ENCODE data around the gene SORCS2. TPM values are rescaled to one million over a fixed set of nuclear protein-coding genes. Genes with fewer than 3 reads are reported as not detected.

SORCS2 gene
- total RNA-seq, 1 experiment from 2014 or later: 0.91 TPM

DNA sequence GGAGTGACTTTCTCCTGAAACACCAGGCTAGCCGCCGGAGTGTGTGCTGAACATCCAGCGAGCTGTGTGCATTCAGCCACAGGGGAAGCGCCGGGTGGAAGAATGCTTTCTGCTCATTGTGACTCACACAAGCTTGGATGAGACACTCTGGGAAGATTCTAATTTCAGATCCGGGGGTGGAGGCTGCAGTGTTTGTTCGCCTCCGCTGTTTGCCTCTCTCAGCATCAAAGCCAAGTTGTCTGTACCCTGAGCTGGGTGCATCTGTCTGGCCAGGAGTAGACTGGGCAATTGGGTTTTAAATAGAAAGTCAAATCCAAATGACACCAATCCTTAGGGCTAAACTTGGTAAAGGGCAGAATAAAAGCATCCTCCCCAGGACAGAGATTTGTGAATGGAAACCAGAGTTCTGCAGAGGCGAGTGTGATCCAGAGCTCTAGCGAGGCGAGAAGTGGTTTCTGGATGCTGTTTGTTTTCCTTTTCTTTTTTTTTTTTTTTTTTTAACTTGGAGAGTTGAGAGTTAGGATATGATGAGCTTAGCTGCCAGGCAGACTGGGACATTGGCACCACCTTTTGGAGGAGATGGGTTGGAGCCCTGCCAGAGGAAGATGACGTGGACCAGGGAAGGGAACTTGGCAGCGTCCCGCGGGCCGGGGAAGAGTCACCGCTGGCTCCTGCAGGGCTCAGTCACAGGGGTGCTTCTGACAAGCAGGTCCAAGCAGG is 438.4 kb downstream of the SORCS2 start:
- peak; percentile 87 for DNase-seq (ENCODE audit: low read depth)

DNA sequence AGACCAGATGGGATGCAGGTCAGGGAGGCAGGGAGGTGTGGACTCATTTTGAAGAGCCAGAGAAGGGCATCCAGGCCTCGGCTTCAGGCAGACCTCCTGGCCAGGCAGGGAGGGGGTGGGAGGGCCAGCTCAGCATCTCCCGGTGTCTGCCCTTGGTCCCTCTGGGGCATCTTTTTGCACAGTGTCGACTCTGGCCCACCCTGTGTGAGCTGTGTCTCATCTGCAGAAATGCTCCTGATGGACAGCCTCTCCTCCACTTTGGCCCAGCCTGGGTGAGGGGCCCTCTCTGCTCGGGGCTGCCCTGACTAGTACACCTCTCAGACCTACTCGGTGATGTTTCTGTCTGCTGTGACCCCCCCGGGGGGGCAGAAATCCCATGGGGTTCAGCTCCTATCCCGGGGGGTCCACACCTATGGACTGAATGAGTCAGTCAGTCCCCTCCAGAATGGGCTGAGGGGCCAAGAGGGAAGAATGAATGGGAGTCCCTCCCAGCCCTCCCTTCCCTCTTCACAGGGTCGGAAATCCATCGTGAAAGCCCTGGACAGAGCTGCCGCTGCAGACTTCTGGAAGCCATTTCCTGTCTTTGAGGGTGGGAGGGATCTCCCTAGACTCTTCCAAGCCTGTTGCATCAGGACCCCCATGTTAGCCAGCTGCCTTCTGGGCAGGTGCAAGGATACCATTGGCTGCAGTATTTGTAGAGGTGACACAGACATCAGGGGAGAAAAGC is 439.1 kb downstream of the SORCS2 start:
- DNase-seq (ENCODE audit: low read depth): no peak

DNA sequence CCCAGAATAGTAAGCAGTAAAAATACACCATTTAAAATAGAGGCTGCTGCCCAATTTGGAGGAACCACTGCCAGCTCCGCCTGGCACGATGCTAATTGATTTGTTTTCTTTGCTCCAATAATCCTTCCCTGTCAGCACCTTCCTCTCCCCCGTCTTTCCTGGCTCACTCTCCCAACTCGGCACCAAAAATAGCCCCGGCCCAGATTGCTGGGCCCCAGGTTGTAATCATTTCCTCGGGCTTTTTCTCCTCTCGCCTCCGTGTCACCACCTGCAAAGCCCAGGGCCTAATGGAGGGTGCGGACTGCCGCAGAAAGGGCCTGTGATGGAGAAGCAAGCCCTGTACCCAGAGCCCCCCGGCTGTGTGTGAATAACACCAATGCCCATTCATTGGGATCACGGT is 440.0 kb downstream of the SORCS2 start:
- DNase-seq (ENCODE audit: low read depth): no peak

DNA sequence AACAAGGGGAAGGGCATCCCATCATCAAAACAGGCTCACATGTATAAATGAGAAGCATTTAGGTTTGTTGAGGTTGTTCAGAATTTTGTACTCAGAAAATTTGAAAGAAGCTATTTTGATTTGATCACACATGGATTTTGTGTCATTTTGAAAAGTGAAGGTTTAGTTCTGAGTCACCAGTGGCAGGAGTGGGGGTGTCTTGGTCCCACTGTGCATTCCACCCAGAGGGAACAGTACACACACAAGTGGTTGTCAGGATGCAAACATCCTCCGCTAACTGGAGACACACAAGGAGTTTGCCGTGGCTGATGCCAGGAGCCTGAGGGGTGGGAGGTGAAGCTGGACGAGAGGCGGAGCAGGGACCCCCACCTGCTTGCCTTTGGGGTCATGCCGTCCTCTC is 440.6 kb downstream of the SORCS2 start:
- DNase-seq (ENCODE audit: low read depth): no peak

DNA sequence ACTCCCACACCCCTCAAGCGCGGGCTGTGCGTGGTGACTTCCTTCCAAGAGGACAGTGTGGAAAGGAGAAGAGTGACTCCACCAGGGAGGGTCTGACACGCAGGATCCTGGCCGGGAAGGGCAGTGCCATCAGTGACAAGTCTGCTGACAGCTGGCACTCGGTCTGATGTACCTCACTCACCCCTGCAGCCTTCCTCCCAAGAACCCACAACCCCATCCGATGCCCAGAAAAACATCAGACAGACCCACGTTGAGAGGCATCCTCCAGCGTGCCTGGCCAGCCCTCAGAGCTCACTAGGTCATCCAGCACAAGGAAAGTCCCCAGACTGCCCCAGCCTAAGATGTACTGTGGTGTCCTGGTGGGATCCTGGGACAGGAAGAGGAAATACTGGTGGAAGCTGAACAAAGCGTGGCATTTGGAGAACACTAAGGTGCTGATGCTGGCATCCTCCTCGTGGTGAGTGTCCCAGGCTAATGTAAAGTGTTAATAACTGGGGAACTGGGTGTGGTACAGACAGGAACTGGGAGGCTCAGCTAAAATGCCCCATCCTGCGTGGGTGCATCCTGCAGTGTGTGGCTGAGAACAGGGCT is 442.4 kb downstream of the SORCS2 start:
- DNase-seq (ENCODE audit: low read depth): no peak

DNA sequence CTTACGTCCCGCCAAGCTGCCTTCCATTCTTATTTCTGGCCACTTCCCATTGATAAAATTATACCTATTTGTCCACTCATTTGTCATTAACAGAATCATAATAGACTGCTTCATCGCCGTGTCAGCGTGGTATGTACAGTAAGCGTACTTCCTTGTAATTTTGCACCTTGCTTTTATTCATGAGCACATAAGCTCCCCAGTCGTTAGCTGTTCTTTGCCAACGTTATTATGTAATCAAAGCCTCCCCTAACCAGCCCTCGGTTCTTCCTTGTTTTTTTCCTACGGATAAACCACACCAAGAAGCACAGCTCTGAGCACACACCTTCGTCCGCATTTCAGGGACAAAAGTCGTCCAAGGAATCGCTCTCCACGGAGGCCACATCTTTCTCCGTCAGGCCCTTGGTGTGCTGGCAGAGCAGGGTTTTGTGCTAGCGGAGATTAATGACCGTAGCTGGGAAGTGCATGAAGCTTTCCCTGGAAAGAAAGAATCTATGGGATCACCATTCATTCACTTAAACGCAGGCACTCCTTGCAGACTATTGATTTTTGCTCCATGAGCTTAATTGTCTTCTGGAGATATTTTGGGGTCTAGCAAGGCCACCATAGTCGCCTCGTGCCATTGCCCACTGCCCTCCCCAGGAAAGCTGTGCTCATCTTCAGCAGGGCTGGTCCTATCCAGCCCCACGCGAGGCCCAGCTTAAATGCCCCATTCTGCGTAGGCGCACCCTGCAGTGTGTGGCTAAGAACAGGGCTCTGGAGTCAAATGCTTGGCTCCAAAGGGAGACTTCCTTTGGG is 443.3 kb downstream of the SORCS2 start:
- no peak for DNase-seq (ENCODE audit: low read depth)

DNA sequence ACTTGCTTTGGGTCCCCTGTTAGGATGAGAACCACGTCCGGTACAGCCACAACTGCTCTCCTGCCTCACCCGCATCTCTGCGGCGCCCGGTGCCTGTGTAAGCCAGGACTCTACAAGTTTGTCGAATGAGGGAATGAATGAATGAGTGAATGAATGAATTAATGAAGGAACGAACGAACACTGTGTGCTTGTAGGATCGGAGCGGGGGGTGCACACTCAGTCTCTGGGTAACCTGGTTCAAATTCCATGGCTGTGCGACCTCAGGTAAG is 443.8 kb downstream of the SORCS2 start:
- DNase-seq (ENCODE audit: low read depth): no peak

DNA sequence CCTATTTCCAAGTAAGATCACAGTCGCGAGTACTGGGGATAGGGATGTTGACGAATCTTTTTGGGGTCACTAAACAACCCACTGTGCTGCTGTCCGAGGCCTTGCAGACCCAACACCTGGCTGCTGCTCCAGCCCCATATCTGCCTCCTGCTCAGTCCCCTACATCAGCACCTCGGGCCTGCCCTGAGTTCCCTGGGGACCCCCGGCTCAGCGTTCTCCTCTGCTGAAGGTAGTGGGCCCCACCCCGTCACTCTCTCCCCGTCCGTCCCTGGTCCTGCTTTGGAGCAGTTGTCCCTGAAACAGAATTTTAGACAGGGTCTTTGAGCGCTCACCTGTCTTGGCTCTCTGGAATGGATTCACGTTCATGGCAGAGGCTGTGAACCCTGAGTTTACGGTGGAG is 444.8 kb downstream of the SORCS2 start:
- DNase-seq (ENCODE audit: low read depth): no peak

DNA sequence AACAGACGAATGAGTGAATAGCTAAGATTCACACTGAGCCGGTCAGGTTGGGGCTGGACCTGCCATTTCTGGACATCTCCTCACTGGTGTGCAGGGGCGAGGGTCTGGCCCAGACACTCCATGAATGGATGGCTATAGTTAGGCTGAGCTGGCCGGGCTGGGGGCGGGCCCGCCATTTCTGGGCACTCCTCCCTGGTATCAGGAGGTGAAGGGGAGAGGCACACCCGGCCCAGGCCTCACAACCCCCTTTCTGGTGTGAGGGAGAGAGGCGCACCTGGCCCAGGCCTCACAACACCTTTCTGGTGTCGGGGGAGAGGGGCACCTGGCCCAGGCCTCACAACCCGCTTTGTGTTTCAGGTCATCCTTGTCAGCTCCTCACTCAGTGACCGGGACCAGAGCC is 445.6 kb downstream of the SORCS2 start:
- no peak for DNase-seq (ENCODE audit: low read depth)

DNA sequence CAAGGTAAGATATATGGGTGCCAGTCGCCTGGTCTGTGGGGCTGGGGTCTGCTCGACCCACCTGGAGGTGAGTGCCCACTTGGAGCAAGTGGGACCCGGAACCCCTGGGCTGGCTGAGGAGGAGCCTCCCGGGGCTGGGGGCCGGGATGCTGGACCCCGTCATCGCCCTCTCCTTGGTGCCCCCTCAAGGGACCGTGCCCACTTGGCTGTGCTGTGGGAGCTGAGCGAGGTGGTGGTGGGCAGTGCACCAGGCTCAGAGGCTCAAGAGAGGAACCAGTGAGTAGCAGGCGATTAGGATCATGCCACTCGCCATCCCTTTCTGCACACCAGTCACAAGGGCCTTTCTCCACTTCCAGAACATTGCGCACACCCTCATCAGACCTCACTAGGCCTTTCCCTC is 446.2 kb downstream of the SORCS2 start:
- DNase-seq (ENCODE audit: low read depth): no peak

DNA sequence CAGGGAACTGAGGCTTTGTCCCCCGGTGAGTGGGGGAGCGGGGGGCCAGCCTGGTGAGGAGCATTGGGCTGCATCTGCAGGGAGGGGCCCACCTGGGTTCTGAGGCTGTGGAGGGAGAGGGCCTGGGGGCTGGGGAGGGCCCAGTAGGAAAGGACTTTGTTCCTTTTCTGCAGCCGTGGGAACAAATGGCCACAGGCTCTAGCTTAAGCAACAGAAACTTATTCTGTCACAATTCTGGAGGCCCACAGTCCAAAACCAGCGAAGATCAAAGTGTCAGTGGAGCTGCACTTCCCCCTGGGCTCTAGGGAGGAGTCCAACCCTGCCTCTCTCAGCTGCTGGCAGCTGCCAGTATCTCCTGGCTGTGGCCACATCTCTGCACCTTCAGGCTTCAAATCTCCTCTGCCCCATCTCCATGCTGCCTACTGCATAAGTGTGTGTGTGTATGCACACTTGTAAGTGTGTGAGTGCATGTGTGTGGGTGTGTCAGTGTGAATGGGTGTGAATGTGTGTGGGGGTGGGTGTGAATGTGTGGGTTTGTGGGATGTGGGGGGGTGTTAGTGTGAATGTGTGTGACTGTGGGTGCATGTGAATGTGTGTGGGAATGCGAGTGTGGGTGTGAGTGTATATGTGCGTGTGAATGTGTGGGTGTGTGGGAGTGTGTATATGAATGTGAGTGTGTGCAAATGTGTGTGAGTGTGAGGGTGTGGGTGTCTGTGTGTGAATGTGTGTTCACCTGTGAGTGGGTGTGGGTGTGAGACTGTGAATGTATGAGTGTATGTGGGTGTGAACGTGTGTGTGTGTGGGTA is 446.8 kb downstream of the SORCS2 start:
- DNase-seq (ENCODE audit: low read depth): no peak

DNA sequence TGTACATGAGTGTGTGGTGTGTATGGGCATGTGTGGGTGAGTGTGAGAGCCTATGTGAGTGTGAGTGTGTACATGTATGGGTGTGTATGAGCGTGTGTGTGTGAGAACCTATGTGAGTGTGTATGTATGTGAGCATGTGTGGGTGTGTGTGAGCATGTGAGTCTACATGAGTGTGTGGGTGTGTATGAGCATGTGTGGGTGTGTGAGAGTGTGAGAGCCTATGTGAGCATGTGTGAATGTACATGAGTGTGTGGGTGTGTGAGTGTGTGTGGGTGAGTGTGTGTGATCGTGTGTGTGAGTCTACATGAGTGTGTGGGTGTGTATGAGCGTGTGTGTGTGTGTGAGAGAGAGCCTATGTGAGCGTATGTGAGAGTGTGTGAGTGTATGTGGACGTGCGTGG is 447.8 kb downstream of the SORCS2 start:
- no peak for DNase-seq (ENCODE audit: low read depth)

DNA sequence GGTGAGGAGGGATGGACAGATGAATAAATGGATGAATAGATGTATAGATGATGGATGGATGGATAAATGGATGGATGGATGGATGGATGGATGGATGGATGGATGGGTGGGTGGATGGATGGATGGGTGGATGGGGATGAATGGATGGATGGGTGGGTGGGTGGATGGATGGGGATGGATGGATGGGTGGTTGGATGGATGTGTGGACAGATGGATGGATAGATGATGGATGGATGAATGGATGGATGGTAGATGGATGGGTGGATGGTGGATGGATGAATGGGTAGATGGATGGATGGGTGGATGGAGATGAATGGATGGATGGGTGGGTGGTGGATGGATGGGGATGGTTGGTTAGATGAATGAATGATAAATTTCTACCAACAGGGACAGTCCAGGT is 449.4 kb downstream of the SORCS2 start:
- DNase-seq (ENCODE audit: low read depth): no peak

DNA sequence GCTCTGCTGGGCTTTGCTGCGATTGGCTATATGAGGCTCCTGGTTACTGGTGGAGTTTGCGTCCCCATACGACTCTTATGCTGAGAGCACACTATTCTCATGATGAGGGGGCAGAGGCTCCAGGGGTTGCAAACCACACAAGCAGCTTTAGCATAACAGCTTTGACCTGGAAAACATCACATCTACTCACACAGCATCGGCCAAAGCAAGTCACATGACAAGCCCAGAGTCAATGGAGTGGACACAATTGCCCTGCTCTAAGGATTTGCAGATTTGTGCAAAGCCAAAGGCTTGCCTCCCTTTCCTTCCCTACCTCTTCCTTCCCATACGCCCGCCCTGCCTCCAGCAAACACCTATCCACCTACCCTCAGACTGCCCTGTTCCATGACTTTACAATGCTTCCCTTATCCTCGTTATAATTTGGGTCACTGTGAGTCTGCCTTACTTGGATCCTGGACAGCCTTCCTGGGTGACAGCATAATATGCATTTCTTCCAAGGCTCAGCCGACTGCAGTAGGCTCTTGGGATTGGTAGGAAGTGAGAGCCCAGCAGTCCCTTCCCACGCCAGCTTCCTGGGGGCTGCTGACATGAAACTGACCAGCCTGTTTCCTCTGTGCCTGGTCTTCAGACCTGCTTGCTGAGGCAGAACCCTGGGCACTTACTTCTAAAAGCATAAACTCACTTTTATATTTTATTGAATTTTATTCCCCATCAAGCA is 450.6 kb downstream of the SORCS2 start:
- no peak for DNase-seq (ENCODE audit: low read depth)

DNA sequence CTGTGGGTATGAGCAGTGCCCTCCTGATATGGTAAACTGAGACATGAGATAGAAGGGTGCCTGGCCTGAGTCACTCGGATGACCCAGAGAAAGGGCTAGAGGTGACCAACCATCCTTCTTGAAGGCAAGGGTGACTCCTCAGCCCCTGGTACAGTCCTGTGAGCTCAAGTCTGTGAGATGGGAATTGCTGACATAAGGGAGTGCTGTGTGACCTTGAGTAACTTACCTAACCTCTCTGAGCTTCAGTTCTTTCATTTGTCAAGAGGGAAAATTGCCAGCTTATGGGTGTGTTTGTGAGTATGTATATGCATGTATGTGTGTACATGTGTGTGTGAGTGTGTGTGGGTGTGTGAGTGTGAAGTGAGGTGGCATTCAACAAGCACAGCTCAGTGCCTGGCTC is 452.8 kb downstream of the SORCS2 start:
- DNase-seq (ENCODE audit: low read depth): no peak

DNA sequence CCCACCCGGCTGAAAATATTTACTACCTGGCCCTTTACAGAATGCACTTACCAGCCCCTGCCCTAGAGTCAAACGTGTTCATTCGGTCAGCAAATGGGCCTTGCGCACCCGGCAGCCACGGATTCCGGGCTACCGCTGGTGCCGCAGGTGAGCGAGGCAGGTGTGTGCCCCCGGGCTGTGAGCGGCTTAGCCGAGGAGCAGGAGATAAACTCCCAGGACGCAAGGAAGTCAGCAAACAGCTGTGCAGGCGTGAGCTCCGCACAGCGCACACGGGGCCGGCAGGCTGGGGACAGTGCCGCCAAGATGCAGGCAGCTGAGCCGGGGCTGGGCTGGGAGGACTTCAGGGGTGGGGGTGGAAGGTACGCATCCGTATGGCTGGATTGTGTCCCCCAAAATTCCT is 453.6 kb downstream of the SORCS2 start:
- DNase-seq (ENCODE audit: low read depth): no peak

DNA sequence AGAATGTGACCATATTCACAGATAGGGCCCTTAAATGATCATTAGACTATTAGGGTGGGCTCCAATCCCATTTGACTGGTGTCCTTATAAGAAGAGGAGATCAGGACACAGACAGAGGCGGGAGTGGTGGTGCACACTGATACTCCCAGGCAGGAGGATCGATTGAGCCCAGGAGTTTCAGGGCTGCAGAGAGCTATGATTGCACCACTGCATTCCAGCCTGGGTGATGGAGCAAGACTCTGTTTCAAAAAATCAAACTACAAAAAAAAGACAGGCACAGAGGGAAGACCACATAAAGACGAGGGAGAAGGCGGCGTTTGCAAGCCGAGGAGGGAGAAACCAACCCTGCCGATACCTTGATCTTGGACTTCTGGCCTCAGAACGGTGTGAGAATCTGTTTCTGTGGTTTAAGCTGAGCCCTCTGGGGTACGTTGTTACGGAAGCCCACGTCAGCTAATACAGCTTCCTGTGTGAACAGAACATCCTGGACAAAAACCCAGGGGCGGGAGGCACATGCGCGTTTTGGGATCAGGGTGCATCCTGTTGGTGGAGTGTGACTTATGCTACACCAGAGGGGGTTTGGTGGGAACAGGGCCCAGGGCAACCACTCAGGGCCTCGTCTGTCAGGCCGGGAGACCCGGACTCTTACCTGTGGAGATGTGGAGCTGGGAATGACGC is 454.2 kb downstream of the SORCS2 start:
- no peak for DNase-seq (ENCODE audit: low read depth)

DNA sequence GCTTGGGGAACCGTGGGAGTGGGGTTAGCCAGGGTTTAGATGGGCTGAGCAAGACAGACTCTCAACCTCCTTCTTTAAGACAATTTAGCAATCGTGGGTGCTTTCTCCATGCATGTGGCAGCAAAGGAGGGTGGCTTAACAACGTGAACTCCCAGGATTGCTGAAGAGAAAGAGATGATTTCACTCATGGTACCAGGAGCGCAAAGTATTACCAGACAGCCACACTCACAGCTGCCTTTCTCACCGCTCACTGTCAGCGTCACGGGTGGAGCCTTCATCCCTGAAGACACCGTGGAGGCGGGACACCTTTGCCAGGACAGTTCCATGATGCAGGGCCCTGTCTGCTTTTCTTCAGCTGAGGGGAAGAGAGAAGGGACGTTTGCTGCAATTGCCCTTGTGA is 454.8 kb downstream of the SORCS2 start:
- DNase-seq (ENCODE audit: low read depth): no peak

DNA sequence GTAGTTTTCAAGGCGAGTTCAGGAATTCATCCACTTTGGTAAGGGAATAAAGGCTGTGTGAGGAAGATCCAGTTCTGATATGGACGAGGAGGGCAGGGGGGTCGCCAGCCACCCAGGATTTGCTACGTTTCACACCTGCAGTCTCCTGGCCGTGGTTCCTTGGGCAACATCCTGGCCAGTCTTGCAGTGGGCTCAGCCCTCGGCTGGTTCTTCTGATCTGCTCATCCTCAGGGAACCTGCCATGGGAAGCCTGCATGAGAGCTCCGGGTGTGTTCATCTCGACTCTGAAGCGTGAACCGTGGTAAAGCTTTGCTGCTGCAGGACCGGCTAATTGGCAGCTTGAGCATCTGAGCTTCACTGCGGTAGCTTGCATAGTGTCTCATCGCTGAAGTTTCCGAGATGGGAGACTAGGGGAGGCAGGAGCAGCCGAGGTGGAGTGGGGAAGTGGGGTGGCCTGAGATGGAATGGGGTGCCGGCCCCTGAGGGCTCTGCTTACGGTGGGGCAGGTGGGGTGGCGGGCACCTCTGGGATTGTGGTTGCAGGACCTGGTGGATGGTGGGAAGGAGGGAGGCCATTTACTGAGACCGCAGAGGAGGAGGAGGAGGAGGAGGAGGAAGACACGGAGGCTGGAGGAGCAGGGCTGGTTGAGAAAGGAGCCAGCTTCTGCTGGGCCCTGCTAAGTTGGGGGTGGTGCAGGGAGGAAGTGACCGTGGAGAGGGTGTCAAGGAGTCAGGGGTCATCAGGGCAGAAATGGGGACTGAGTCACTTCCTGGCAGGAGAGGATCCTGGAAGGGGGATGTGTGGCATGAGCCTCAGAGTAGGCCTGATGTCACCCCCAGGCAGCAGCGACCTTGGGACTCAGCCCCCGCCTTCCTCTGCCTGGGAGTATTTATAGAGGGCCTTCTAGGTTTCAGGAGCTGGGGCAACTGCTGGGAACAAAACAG is 455.5 kb downstream of the SORCS2 start:
- peak; percentile 75 for DNase-seq (ENCODE audit: low read depth)
